Lung (tissue), 12 donors: ENCODE measurements around the gene CDV3. TPM values are rescaled to one million over a fixed set of nuclear protein-coding genes. Genes with fewer than 3 reads are reported as not detected.

Source experiments
- ATAC-seq: fragments of 200-7000 bp; cut with Tn5 transposase; one replicate; pipeline ENCODE4 v1.9.1; 2020; ENCODE audit warnings: moderate number of reproducible peaks; ENCODE audit not compliant: insufficient read depth, low FRiP score
- DNase-seq, 3 donors: peaks; one replicate each; pipeline ENCODE4 v3.0.0-alpha.2; 2013 to 2017
- H3K27ac ChIP-seq, 2 donors: one replicate each; pipeline ENCODE4 v1.5.1; 2013; ENCODE audit warnings: mild to moderate bottlenecking in 2 of 2, moderate library complexity in 2 of 2, control low read depth in 1 of 2, inconsistent platforms in 1 of 2, low read depth in 1 of 2, low read length in 1 of 2
- H3K27me3 ChIP-seq, 3 donors: one replicate each; pipeline ENCODE4 v1.5.1; 2013; ENCODE audit warnings: low read length in 2 of 3; ENCODE audit not compliant: control insufficient read depth in 3 of 3, insufficient read depth in 3 of 3
- H3K36me3 ChIP-seq, 4 donors: one replicate each; pipeline ENCODE4 v1.5.1; 2013; ENCODE audit warnings: low read length in 4 of 4, mild to moderate bottlenecking in 1 of 4, moderate library complexity in 1 of 4; ENCODE audit not compliant: control insufficient read depth in 4 of 4, insufficient read depth in 4 of 4
- H3K4me1 ChIP-seq, 5 donors: one replicate each; pipeline ENCODE4 v1.5.1; 2013; ENCODE audit warnings: low read length in 5 of 5, mild to moderate bottlenecking in 2 of 5, moderate library complexity in 1 of 5; ENCODE audit not compliant: control insufficient read depth in 5 of 5, insufficient read depth in 5 of 5
- H3K4me3 ChIP-seq: one replicate; pipeline ENCODE4 v1.5.1; 2013; ENCODE audit warnings: mild to moderate bottlenecking, control low read depth, moderate library complexity
- H3K9ac ChIP-seq, 2 donors: one replicate each; pipeline ENCODE4 v1.5.1; 2013; ENCODE audit warnings: low read length in 2 of 2, control low read depth in 1 of 2; ENCODE audit not compliant: insufficient read depth in 1 of 2
- H3K9me3 ChIP-seq, 4 donors: one replicate each; pipeline ENCODE4 v1.5.1; 2013; ENCODE audit warnings: low read length in 3 of 4, mild to moderate bottlenecking in 1 of 4, moderate library complexity in 1 of 4; ENCODE audit not compliant: control insufficient read depth in 4 of 4, insufficient read depth in 3 of 4
- CTCF ChIP-seq: IDR thresholded peaks from 2 replicates; pipeline ENCODE4 v1.5.1; 2012; ENCODE audit warnings: mild to moderate bottlenecking; ENCODE audit errors: control extremely low read depth, extremely low read depth
- WGBS, 2 donors: extraction: QIAGEN DNeasy Blood & Tissue Kit; methylation state at CpG; one replicate each; pipeline ENCODE4 v1.1.7; 2013; 5-methylcytosine and 5-hydroxymethylcytosine counted together
- polyA plus RNA-seq, 2 donors: library from polyadenylated mRNA; stranded (reverse); fragments of 200-250 nt; gene quantifications; one replicate each; pipeline ENCODE4 v1.2.1, GENCODE V29; 2013
- total RNA-seq, 2 donors: library from RNA; depleted of rRNA in 1 of 2; stranded (reverse); fragments of >200 nt in 1 of 2; gene quantifications; one replicate each; pipeline ENCODE4 v1.2.1, GENCODE V29; 2014 to 2021
- donor health status: control.
- donor health status: control.
- donor health status: Bipolar disorder and iron deficiency.
- donor health status: healthy.
- donor health status: DM: yes; HTN: yes; CAD: no.

The CDV3 gene
- total and polyA plus RNA-seq, 4 donors: 50.5 to 138 (median 104) TPM

- no peak for ATAC-seq
- no peak for TF ChIP-seq CTCF
- 96% methylated on average over 4 of the region's 4 CpGs for WGBS, 2 donors
- Histone ChIP-seq H3K27me3 (no peaks in the 10 kb centered on the region), H3K9ac (no peak overlapping the region), H3K4me3 (no peak overlapping the region), H3K4me1 (no peaks in the 10 kb centered on the region), H3K9me3 (no peaks in the 10 kb centered on the region), H3K36me3 (peaks cover 6 to 28% (median 19%) of the 10 kb centered on the region in 4 donors), H3K27ac (no peak overlapping the region)
- DNase-seq: no peak
Observed at GRCh38 chr3:133606902-133607301, 33.4 kb downstream of the CDV3 start.

- Histone ChIP-seq H3K9me3 (no peaks in the 10 kb centered on the region), H3K9ac (no peak overlapping the region), H3K36me3 (peaks cover 9 to 31% (median 22%) of the 10 kb centered on the region in 4 donors), H3K27ac (no peak overlapping the region), H3K4me1 (no peaks in the 10 kb centered on the region), H3K4me3 (no peak overlapping the region), H3K27me3 (no peaks in the 10 kb centered on the region)
- ATAC-seq (no peak), DNase-seq (no peak)
- 100% methylated on average over 1 of the region's 1 CpG for WGBS, 2 donors
- TF ChIP-seq CTCF: no peak
Observed at GRCh38 chr3:133607816-133608215, 34.3 kb downstream of the CDV3 start.

GRCh38 chr3:133608388-133608787 is 34.9 kb downstream of the CDV3 start:
- Histone ChIP-seq H3K27me3 (no peaks in the 10 kb centered on the region), H3K9me3 (no peaks in the 10 kb centered on the region), H3K27ac (no peak overlapping the region), H3K4me1 (no peaks in the 10 kb centered on the region), H3K36me3 (peaks cover 9 to 28% (median 22%) of the 10 kb centered on the region in 4 donors), H3K9ac (no peak overlapping the region), H3K4me3 (no peak overlapping the region)
- DNase-seq: no peak
- ATAC-seq: no peak
- TF ChIP-seq CTCF: no peak
- WGBS, 2 donors: 77 to 90% methylated on average over 2 of the region's 2 CpGs

GRCh38 chr3:133610031-133610430 is 36.5 kb downstream of the CDV3 start:
- Histone ChIP-seq H3K27ac (no peak overlapping the region), H3K9ac (no peak overlapping the region), H3K4me3 (no peak overlapping the region), H3K36me3 (peaks cover 9 to 28% (median 19%) of the 10 kb centered on the region in 4 donors), H3K9me3 (no peaks in the 10 kb centered on the region), H3K27me3 (no peaks in the 10 kb centered on the region), H3K4me1 (no peaks in the 10 kb centered on the region)
- DNase-seq: no peak
- ATAC-seq: no peak
- TF ChIP-seq CTCF: no peak
